KOPT-K1 (cell line): ENCODE data around the gene FSTL5.

Experiments used
- H3K27ac ChIP-seq: fragments of 200-600 bp; sonication (generic); 2 replicates; pipeline ENCODE4 v1.5.1; 2016; ENCODE audit warnings: antibody characterized with exemption, mild to moderate bottlenecking, low read depth, low read length; ENCODE audit not compliant: poor library complexity, severe bottlenecking
- H3K36me3 ChIP-seq: fragments of 200-600 bp; sonication (generic); 2 replicates; pipeline ENCODE4 v1.5.1; 2017; ENCODE audit warnings: antibody characterized with exemption, mild to moderate bottlenecking, low read length, moderate library complexity; ENCODE audit not compliant: insufficient read depth
- H3K9me3 ChIP-seq: fragments of 200-600 bp; sonication (generic); 2 replicates; pipeline ENCODE4 v1.5.1; 2017; ENCODE audit warnings: antibody characterized with exemption, low read length, mild to moderate bottlenecking; ENCODE audit not compliant: insufficient read depth, poor library complexity, severe bottlenecking

FSTL5 gene

GRCh38 chr4:161881370-161881769, 282.4 kb downstream of the FSTL5 start:
- H3K9me3 ChIP-seq: no peaks in the 10 kb centered on the region
- H3K27ac ChIP-seq: no peak overlapping the region
- H3K36me3 ChIP-seq: no peaks in the 10 kb centered on the region

- Histone ChIP-seq H3K9me3 (no peaks in the 10 kb centered on the region), H3K36me3 (no peaks in the 10 kb centered on the region), H3K27ac (no peak overlapping the region)
Observed at GRCh38 chr4:161869511-161869910, 294.3 kb downstream of the FSTL5 start.

- no peaks in the 10 kb centered on the region for H3K9me3 ChIP-seq
- no peak overlapping the region for H3K27ac ChIP-seq
- H3K36me3 ChIP-seq: no peaks in the 10 kb centered on the region
Observed at GRCh38 chr4:161856711-161857326, 307.0 kb downstream of the FSTL5 start.

GRCh38 chr4:161850631-161851030, 313.2 kb downstream of the FSTL5 start:
- Histone ChIP-seq H3K27ac (no peak overlapping the region), H3K36me3 (no peaks in the 10 kb centered on the region), H3K9me3 (no peaks in the 10 kb centered on the region)

- Histone ChIP-seq H3K27ac (no peak overlapping the region), H3K9me3 (no peaks in the 10 kb centered on the region), H3K36me3 (no peaks in the 10 kb centered on the region)
Observed at GRCh38 chr4:161841759-161842158, 322.0 kb downstream of the FSTL5 start.

GRCh38 chr4:161829591-161829990, 334.2 kb downstream of the FSTL5 start:
- Histone ChIP-seq H3K9me3 (no peaks in the 10 kb centered on the region), H3K36me3 (no peaks in the 10 kb centered on the region), H3K27ac (no peak overlapping the region)

- Histone ChIP-seq H3K27ac (no peak overlapping the region), H3K9me3 (no peaks in the 10 kb centered on the region), H3K36me3 (no peaks in the 10 kb centered on the region)
Observed at GRCh38 chr4:161828061-161828460, 335.7 kb downstream of the FSTL5 start.

- no peak overlapping the region for H3K27ac ChIP-seq
- H3K9me3 ChIP-seq: no peaks in the 10 kb centered on the region
- H3K36me3 ChIP-seq: no peaks in the 10 kb centered on the region
Observed at GRCh38 chr4:161827013-161827412, 336.8 kb downstream of the FSTL5 start.

GRCh38 chr4:161823450-161823849, 340.4 kb downstream of the FSTL5 start:
- Histone ChIP-seq H3K36me3 (no peaks in the 10 kb centered on the region), H3K27ac (no peak overlapping the region), H3K9me3 (no peaks in the 10 kb centered on the region)

GRCh38 chr4:161822174-161822573, 341.6 kb downstream of the FSTL5 start:
- no peaks in the 10 kb centered on the region for H3K36me3 ChIP-seq
- no peaks in the 10 kb centered on the region for H3K9me3 ChIP-seq
- H3K27ac ChIP-seq: no peak overlapping the region

- Histone ChIP-seq H3K9me3 (no peaks in the 10 kb centered on the region), H3K36me3 (no peaks in the 10 kb centered on the region), H3K27ac (no peak overlapping the region)
Observed at GRCh38 chr4:161817914-161818313, 345.9 kb downstream of the FSTL5 start.

GRCh38 chr4:161816958-161817357, 346.8 kb downstream of the FSTL5 start:
- Histone ChIP-seq H3K9me3 (no peaks in the 10 kb centered on the region), H3K27ac (no peak overlapping the region), H3K36me3 (no peaks in the 10 kb centered on the region)

GRCh38 chr4:161815841-161816240, 348.0 kb downstream of the FSTL5 start:
- Histone ChIP-seq H3K9me3 (no peaks in the 10 kb centered on the region), H3K36me3 (no peaks in the 10 kb centered on the region), H3K27ac (no peak overlapping the region)

- Histone ChIP-seq H3K27ac (no peak overlapping the region), H3K36me3 (no peaks in the 10 kb centered on the region), H3K9me3 (no peaks in the 10 kb centered on the region)
Observed at GRCh38 chr4:161813889-161814288, 349.9 kb downstream of the FSTL5 start.

- H3K9me3 ChIP-seq: no peaks in the 10 kb centered on the region
- H3K27ac ChIP-seq: no peak overlapping the region
- no peaks in the 10 kb centered on the region for H3K36me3 ChIP-seq
Observed at GRCh38 chr4:161813389-161813788, 350.4 kb downstream of the FSTL5 start.

- Histone ChIP-seq H3K9me3 (no peaks in the 10 kb centered on the region), H3K27ac (no peak overlapping the region)
Observed at GRCh38 chr4:161803171-161803570, 360.6 kb downstream of the FSTL5 start.

More at GRCh38 chr4:161803171-161803570, 360.6 kb downstream of the FSTL5 start:
- no peaks in the 10 kb centered on the region for H3K36me3 ChIP-seq
